ENCODE data around the gene MAVS.
"Not testable (repeated sequence)": the region's sequence is repeated elsewhere in the genome, so short reads cannot be mapped to it uniquely, and the experiment has no call there.

Gene MAVS

GRCh38 chr20:3815703-3816315, 30.8 kb upstream of the MAVS start:
- DNase-seq = no peak

- DNase-seq = no peak
Measured at GRCh38 chr20:3818155-3819151, 28.2 kb upstream of the MAVS start.

GRCh38 chr20:3819411-3820047, 27.1 kb upstream of the MAVS start:
- no peak for DNase-seq

- peak; percentile 72 for DNase-seq
Measured at GRCh38 chr20:3820048-3820900, 26.4 kb upstream of the MAVS start, which contains the start of gene AP5S1. AP5S1 (plus strand) TSS chr20:3820547; CDS start chr20:3822118, 1,571 bp downstream.

- DNase-seq = no peak
Measured at GRCh38 chr20:3820901-3821727, 25.5 kb upstream of the MAVS start.

GRCh38 chr20:3821996-3822395, 24.6 kb upstream of the MAVS start:
- no peak for DNase-seq

GRCh38 chr20:3823881-3824280, 22.8 kb upstream of the MAVS start:
- no peak for DNase-seq

GRCh38 chr20:3825526-3825925, 21.1 kb upstream of the MAVS start:
- no peak for DNase-seq

GRCh38 chr20:3826420-3826819, 20.2 kb upstream of the MAVS start:
- DNase-seq = no peak

- no peak for DNase-seq
Measured at GRCh38 chr20:3828798-3829197, 17.8 kb upstream of the MAVS start.

GRCh38 chr20:3829891-3830290, 16.7 kb upstream of the MAVS start:
- not testable (repeated sequence) for DNase-seq

- DNase-seq = no peak
Measured at GRCh38 chr20:3836132-3836531, 10.5 kb upstream of the MAVS start.

- no peak for DNase-seq
Measured at GRCh38 chr20:3839328-3839727, 7.3 kb upstream of the MAVS start.

- not testable (repeated sequence) for DNase-seq
Measured at GRCh38 chr20:3840201-3840600, 6.4 kb upstream of the MAVS start.

- DNase-seq = no peak
Measured at GRCh38 chr20:3842348-3842930, 4.2 kb upstream of the MAVS start.

GRCh38 chr20:3843490-3843889, 3.1 kb upstream of the MAVS start:
- DNase-seq = no peak

- not testable (repeated sequence) for DNase-seq
Measured at GRCh38 chr20:3843990-3844619, 2.5 kb upstream of the MAVS start.

GRCh38 chr20:3846378-3846739, 275 bp upstream of the MAVS start:
- DNase-seq = no peak

- no peak for DNase-seq
Measured at GRCh38 chr20:3847429-3847940, 851 bp downstream of the MAVS start.

GRCh38 chr20:3848565-3848964, 1.9 kb downstream of the MAVS start:
- no peak for DNase-seq

- DNase-seq = no peak
Measured at GRCh38 chr20:3854462-3854871, 7.8 kb downstream of the MAVS start.

Data from NCI-H1048 (cell line).